HEK293 (cell line): ENCODE measurements around the gene BANF2.

Experiments used
- CTCF ChIA-PET: fragments of 350-600 bp; formaldehyde crosslinking; extraction: SDS; loops from one replicate; lab custom pipeline; 2021; ENCODE audit warnings: antibody characterized with exemption; lab: Yijun Ruan, JAX
- POLR2A ChIA-PET: fragments of 300-600 bp; formaldehyde crosslinking; extraction: SDS; loops from one replicate; lab custom pipeline; 2020; ENCODE audit warnings: antibody characterized with exemption, inconsistent platforms; lab: Yijun Ruan, JAX
- H3K27ac ChIP-seq: fragments of 200-500 bp; sonication (Bioruptor generic); 2 replicates; pipeline ENCODE4 v1.5.1; 2014; ENCODE audit warnings: low read depth, low read length, control low read depth, inconsistent platforms; ENCODE audit errors: extremely low read depth
- H3K36me3 ChIP-seq, 2 experiments: fragments of 200-500 bp in 1 of 2; sonication (Bioruptor generic) in 1 of 2; 1 replicate in 1 of 2; 2 replicates in 1 of 2; pipeline ENCODE4 v1.5.1; 2014 to 2017; ENCODE audit warnings: inconsistent platforms in 2 of 2, low read length in 2 of 2; ENCODE audit not compliant: control insufficient read depth in 2 of 2, insufficient read depth in 1 of 2
- H3K4me1 ChIP-seq: fragments of 200-500 bp; sonication (Bioruptor generic); 2 replicates; pipeline ENCODE4 v1.5.1; 2014; ENCODE audit warnings: mild to moderate bottlenecking, low read length, inconsistent platforms; ENCODE audit not compliant: control insufficient read depth, insufficient read depth
- H3K4me3 ChIP-seq: 2 replicates; pipeline ENCODE4 v1.5.1; 2011; ENCODE audit warnings: low read depth, mild to moderate bottlenecking, control low read depth, low read length, moderate library complexity
- H3K9me3 ChIP-seq: fragments of 200-500 bp; sonication (Bioruptor generic); 2 replicates; pipeline ENCODE4 v1.5.1; 2014; ENCODE audit warnings: low read depth, low read length, inconsistent platforms; ENCODE audit not compliant: control insufficient read depth, insufficient read depth
- OVOL3 ChIP-seq: fragments of 450-650 bp; formaldehyde crosslinking; IDR thresholded peaks from 2 replicates; pipeline ENCODE4 v1.5.1; 2016; ENCODE audit warnings: missing biosample characterization, missing genetic modification characterization
- SP2 ChIP-seq: fragments of 450-650 bp; formaldehyde crosslinking; IDR thresholded peaks from 2 replicates; pipeline ENCODE4 v1.5.1; 2016; ENCODE audit warnings: missing biosample characterization, missing genetic modification characterization
- ZBTB10 ChIP-seq: fragments of 450-650 bp; formaldehyde crosslinking; IDR thresholded peaks from 2 replicates; pipeline ENCODE4 v1.5.1; 2016; ENCODE audit warnings: missing biosample characterization, missing genetic modification characterization
- ZBTB6 ChIP-seq: fragments of 450-650 bp; formaldehyde crosslinking; IDR thresholded peaks from 2 replicates; pipeline ENCODE4 v1.5.1; 2017; ENCODE audit warnings: missing biosample characterization, missing genetic modification characterization
- ZNF148 ChIP-seq: fragments of 450-650 bp; formaldehyde crosslinking; IDR thresholded peaks from 2 replicates; pipeline ENCODE4 v1.5.0; 2017; ENCODE audit warnings: missing biosample characterization, missing genetic modification characterization, borderline replicate concordance
- ZNF214 ChIP-seq: fragments of 450-650 bp; formaldehyde crosslinking; IDR thresholded peaks from 2 replicates; pipeline ENCODE4 v1.5.1; 2017; ENCODE audit warnings: missing biosample characterization, mild to moderate bottlenecking, missing genetic modification characterization, borderline replicate concordance
- ZNF223 ChIP-seq: fragments of 450-650 bp; formaldehyde crosslinking; IDR thresholded peaks from 2 replicates; pipeline ENCODE4 v1.5.1; 2016; ENCODE audit warnings: missing biosample characterization, missing genetic modification characterization
- ZNF24 ChIP-seq: fragments of 450-650 bp; formaldehyde crosslinking; IDR thresholded peaks from 2 replicates; pipeline ENCODE4 v1.5.1; 2016; ENCODE audit warnings: missing biosample characterization, missing genetic modification characterization
- ZNF266 ChIP-seq: fragments of 450-650 bp; formaldehyde crosslinking; IDR thresholded peaks from 2 replicates; pipeline ENCODE4 v1.5.1; 2016; ENCODE audit warnings: missing biosample characterization, missing genetic modification characterization, low read depth
- ZNF350 ChIP-seq: fragments of 450-650 bp; formaldehyde crosslinking; IDR thresholded peaks from 2 replicates; pipeline ENCODE4 v1.5.0; 2017; ENCODE audit warnings: missing biosample characterization, mild to moderate bottlenecking, missing genetic modification characterization
- ZNF37A ChIP-seq: fragments of 450-650 bp; IDR thresholded peaks from 2 replicates; pipeline ENCODE4 v1.5.1; 2018; ENCODE audit warnings: missing biosample characterization, missing genetic modification characterization
- ZNF529 ChIP-seq: fragments of 450-650 bp; formaldehyde crosslinking; IDR thresholded peaks from 2 replicates; pipeline ENCODE4 v1.5.1; 2017; ENCODE audit warnings: missing genetic modification characterization, missing biosample characterization; ENCODE audit not compliant: insufficient replicate concordance
- ZNF571 ChIP-seq: fragments of 450-650 bp; formaldehyde crosslinking; IDR thresholded peaks from 2 replicates; pipeline ENCODE4 v1.5.0; 2017; ENCODE audit warnings: missing biosample characterization, missing genetic modification characterization
- ZNF701 ChIP-seq: fragments of 450-650 bp; formaldehyde crosslinking; IDR thresholded peaks from 2 replicates; pipeline ENCODE4 v1.5.1; 2016; ENCODE audit warnings: missing biosample characterization, missing genetic modification characterization
- ZNF747 ChIP-seq: fragments of 450-650 bp; formaldehyde crosslinking; IDR thresholded peaks from 2 replicates; pipeline ENCODE4 v1.5.1; 2016; ENCODE audit warnings: missing biosample characterization, missing genetic modification characterization
- ZNF792 ChIP-seq: fragments of 450-650 bp; formaldehyde crosslinking; IDR thresholded peaks from 2 replicates; pipeline ENCODE4 v1.5.1; 2016; ENCODE audit warnings: missing biosample characterization, missing genetic modification characterization
- ZSCAN16 ChIP-seq: fragments of 450-650 bp; formaldehyde crosslinking; IDR thresholded peaks from 2 replicates; pipeline ENCODE4 v1.5.1; 2016; ENCODE audit warnings: missing biosample characterization, missing genetic modification characterization

The BANF2 gene

GRCh38 chr20:17675519-17676377 is 24.0 kb upstream of the BANF2 start (continued):
- TF ChIP-seq ZNF571: no peak

GRCh38 chr20:17676378-17676759 is 23.4 kb upstream of the BANF2 start:
- Histone ChIP-seq H3K4me1 (peaks cover 5% of the 10 kb centered on the region; the same call in 1 of the 2 replicates), H3K27ac (no peak overlapping the region)
- CTCF ChIA-PET: no interaction called here
- no peak for TF ChIP-seq ZNF148 (tag by site-specific recombination)
- no peak for TF ChIP-seq ZNF350 (tag by site-specific recombination)
- no peak for TF ChIP-seq ZNF37A (tag by site-specific recombination)
- no peak for TF ChIP-seq ZNF214
- no peak for TF ChIP-seq OVOL3
- TF ChIP-seq ZNF223 (tag by site-specific recombination): no peak
- TF ChIP-seq, all 188 proteins: peak for 0
- Histone ChIP-seq H3K36me3 (peaks cover 0 to 47% of the 10 kb centered on the region in 2 experiments; a peak in 2 of 3 replicates), H3K4me3 (no peak overlapping the region), H3K9me3 (no peaks in the 10 kb centered on the region)
- POLR2A ChIA-PET: no interaction called here

GRCh38 chr20:17676942-17677341 is 22.8 kb upstream of the BANF2 start:
- POLR2A ChIA-PET: no interaction called here
- peaks cover 5% of the 10 kb centered on the region; the same call in 1 of the 2 replicates for H3K4me1 ChIP-seq

More at GRCh38 chr20:17676942-17677341, 22.8 kb upstream of the BANF2 start:
- CTCF ChIA-PET: no interaction called here
- Histone ChIP-seq H3K9me3 (no peaks in the 10 kb centered on the region), H3K27ac (no peak overlapping the region), H3K36me3 (peaks cover 0 to 46% of the 10 kb centered on the region in 2 experiments; a peak in 2 of 3 replicates), H3K4me3 (no peak overlapping the region)
- TF ChIP-seq SP2 (tag by site-specific recombination) (no peak), ZSCAN16 (tag by site-specific recombination) (no peak), ZNF792 (tag by site-specific recombination) (no peak), ZNF529 (tag by site-specific recombination) (no peak), ZBTB10 (tag by site-specific recombination) (no peak), ZNF747 (tag by site-specific recombination) (no peak), ZNF701 (no peak), ZNF24 (tag by site-specific recombination) (no peak), ZNF266 (tag by site-specific recombination) (no peak), ZBTB6 (tag by site-specific recombination) (no peak)
